SK-N-SH (cell line): ENCODE measurements around the gene ZNF140. TPM values are rescaled to one million over a fixed set of nuclear protein-coding genes. Genes with fewer than 3 reads are reported as not detected.

Experiments used
- CTCF ChIA-PET: fragments of 300-600, 350-600 bp; formaldehyde crosslinking; extraction: SDS; loops from one replicate; lab custom pipeline; 2021; lab: Yijun Ruan, JAX
- POLR2A ChIA-PET: fragments of 350-600 bp; sonication (Branson Sonifier 250); formaldehyde crosslinking; extraction: SDS; loops from one replicate; lab custom pipeline; 2020; ENCODE audit warnings: antibody characterized with exemption, inconsistent platforms; lab: Yijun Ruan, JAX
- DNase-seq: peaks from one replicate; pipeline ENCODE4 v3.0.0; 2012
- H2AFZ ChIP-seq: fragments of 200-600 bp; sonication (generic); 2 replicates; pipeline ENCODE4 v1.8.1; 2016; ENCODE audit warnings: antibody characterized with exemption, mild to moderate bottlenecking, low read depth
- H3F3A ChIP-seq: fragments of 200-600 bp; sonication (generic); replicated peaks from 2 replicates; pipeline ENCODE3; 2016; ENCODE audit warnings: antibody characterized with exemption, mild to moderate bottlenecking; ENCODE audit not compliant: insufficient read depth
- H3K27ac ChIP-seq, 2 experiments: fragments of 200-500 bp in 1 of 2; fragments of 200-600 bp in 1 of 2; sonication (Bioruptor generic) in 1 of 2; sonication (generic), shearing (Covaris generic) in 1 of 2; 2 replicates each; pipeline versions ENCODE4 v1.5.1 to v1.6.1; 2014 to 2016; ENCODE audit warnings: low read depth in 2 of 2, inconsistent platforms in 1 of 2, low read length in 1 of 2, mild to moderate bottlenecking in 1 of 2, mixed read lengths in 1 of 2
- H3K27me3 ChIP-seq: fragments of 200-600 bp; sonication (generic), shearing (Covaris generic); 2 replicates; pipeline ENCODE4 v1.6.1; 2016; ENCODE audit warnings: mixed run types; ENCODE audit not compliant: insufficient read depth
- H3K36me3 ChIP-seq, 2 experiments: fragments of 200-500 bp in 1 of 2; fragments of 200-600 bp in 1 of 2; sonication (Bioruptor generic) in 1 of 2; sonication (generic) in 1 of 2; replicated peaks in 1 of 2; 2 replicates each; pipeline versions ENCODE3 to v1.5.1; 2014 to 2016; ENCODE audit warnings: low read length in 1 of 2, mild to moderate bottlenecking in 1 of 2; ENCODE audit not compliant: insufficient read depth in 2 of 2, control insufficient read depth in 1 of 2
- H3K4me1 ChIP-seq, 2 experiments: fragments of 200-500 bp in 1 of 2; fragments of 200-600 bp in 1 of 2; sonication (Bioruptor generic) in 1 of 2; sonication (generic), shearing (Covaris generic) in 1 of 2; 2 replicates each; pipeline versions ENCODE4 v1.5.1 to v1.6.1; 2014 to 2016; ENCODE audit warnings: low read depth in 1 of 2, low read length in 1 of 2, mixed run types in 1 of 2; ENCODE audit not compliant: insufficient read depth in 2 of 2, control insufficient read depth in 1 of 2
- H3K4me2 ChIP-seq: fragments of 200-600 bp; sonication (generic), shearing (Covaris generic); 2 replicates; pipeline ENCODE4 v1.6.1; 2017; ENCODE audit warnings: mixed run types
- H3K4me3 ChIP-seq, 2 experiments: fragments of 200-500 bp in 1 of 2; fragments of 200-600 bp in 1 of 2; sonication (Bioruptor generic) in 1 of 2; sonication (generic), shearing (Covaris generic) in 1 of 2; 2 replicates each; pipeline versions ENCODE4 v1.5.1 to v1.8.1; 2014 to 2016; ENCODE audit warnings: low read depth in 2 of 2, inconsistent platforms in 1 of 2, low read length in 1 of 2, mild to moderate bottlenecking in 1 of 2, mixed read lengths in 1 of 2, moderate library complexity in 1 of 2
- H3K79me2 ChIP-seq: fragments of 200-600 bp; sonication (generic); 2 replicates; pipeline ENCODE4 v1.8.1; 2017; ENCODE audit warnings: mild to moderate bottlenecking; ENCODE audit not compliant: insufficient read depth
- H3K9ac ChIP-seq: fragments of 200-600 bp; sonication (generic); 2 replicates; pipeline ENCODE4 v1.6.1; 2017; ENCODE audit warnings: mixed run types
- H3K9me2 ChIP-seq: fragments of 200-600 bp; sonication (generic); 2 replicates; pipeline ENCODE4 v1.6.1; 2017; ENCODE audit warnings: mixed run types
- H3K9me3 ChIP-seq: fragments of 200-600 bp; sonication (generic); 2 replicates; pipeline ENCODE4 v1.6.1; 2017; ENCODE audit warnings: mixed run types, mild to moderate bottlenecking, moderate library complexity
- H4K20me1 ChIP-seq: fragments of 200-600 bp; sonication (generic); 2 replicates; pipeline ENCODE4 v1.6.1; 2017; ENCODE audit warnings: mild to moderate bottlenecking, mixed run types; ENCODE audit not compliant: insufficient read depth
- CHD2 ChIP-seq: fragments of 150-350 bp; IDR thresholded peaks from 2 replicates; pipeline ENCODE4 v1.6.1; 2018; ENCODE audit warnings: low read length; ENCODE audit not compliant: partially characterized antibody
- CTCF ChIP-seq: fragments of 200-600 bp; sonication (generic); IDR thresholded peaks from 2 replicates; pipeline ENCODE4 v1.6.1; 2017; ENCODE audit warnings: antibody characterized with exemption, mild to moderate bottlenecking, moderate library complexity
- ELF1 ChIP-seq: IDR thresholded peaks from 2 replicates; pipeline ENCODE4 v1.4.0; 2012
- FOXJ3 ChIP-seq: sonication (generic); formaldehyde crosslinking; IDR thresholded peaks from 2 replicates; pipeline ENCODE4 v1.5.1; 2020; ENCODE audit warnings: mild to moderate bottlenecking, missing genetic modification reagents
- GABPA ChIP-seq: IDR thresholded peaks from 2 replicates; pipeline ENCODE4 v1.4.0; 2012; ENCODE audit warnings: low read depth, mild to moderate bottlenecking
- MAX ChIP-seq: IDR thresholded peaks from 2 replicates; pipeline ENCODE4 v1.4.0; 2012; ENCODE audit warnings: low read depth
- NRF1 ChIP-seq: IDR thresholded peaks from 2 replicates; pipeline ENCODE4 v1.6.1; 2012; ENCODE audit warnings: low read depth, mild to moderate bottlenecking, low read length
- POLR2AphosphoS5 ChIP-seq: IDR thresholded peaks from 2 replicates; pipeline ENCODE4 v1.6.1; 2012; ENCODE audit warnings: low read depth, low read length
- RAD21 ChIP-seq: IDR thresholded peaks from 2 replicates; pipeline ENCODE4 v1.6.1; 2012; ENCODE audit warnings: mild to moderate bottlenecking, low read length
- REST ChIP-seq: IDR thresholded peaks from 2 replicates; pipeline ENCODE4 v1.6.1; 2012; ENCODE audit warnings: mild to moderate bottlenecking, low read depth, low read length, moderate library complexity
- TAF1 ChIP-seq: IDR thresholded peaks from 2 replicates; pipeline ENCODE4 v1.6.1; 2012; ENCODE audit warnings: low read depth, mild to moderate bottlenecking, low read length, moderate library complexity, borderline replicate concordance
- TCF12 ChIP-seq: IDR thresholded peaks from 2 replicates; pipeline ENCODE4 v1.4.0; 2012
- ZBTB33 ChIP-seq: IDR thresholded peaks from 2 replicates; pipeline ENCODE4 v1.4.0; 2012; ENCODE audit warnings: low read depth, borderline replicate concordance
- WGBS: methylation state at CpG from one replicate; pipeline ENCODE4 v1.1.6; 2017; ENCODE audit warnings: low lambda C conversion rate; 5-methylcytosine and 5-hydroxymethylcytosine counted together
- polyA plus RNA-seq, 3 experiments: library from polyadenylated mRNA; depleted of rRNA; stranded (reverse); fragments of >200 nt; gene quantifications; 2 replicates each; pipeline ENCODE4 v1.2.3, GENCODE V29; 2012
- TF ChIP-seq, protein P1 (sequence below): fragments of 150-350 bp; IDR thresholded peaks from 2 replicates; pipeline ENCODE4 v1.6.1; 2017; ENCODE audit warnings: antibody characterized with exemption, low read length, low read depth, borderline replicate concordance
- TF ChIP-seq, protein P2 (sequence below): IDR thresholded peaks from 2 replicates; pipeline ENCODE4 v1.4.0; 2012; ENCODE audit warnings: low read depth, borderline replicate concordance

ZNF140 gene
- polyA plus RNA-seq (2012; rRNA removed), result 5.1 and 7.9 TPM in 2 replicates
- 7.3 and 8.1 TPM in 2 replicates for polyA plus RNA-seq (2012; cell fraction: cytosol; rRNA removed)
- 9.1 and 15.5 TPM in 2 replicates for polyA plus RNA-seq (2012; cell fraction: nucleus; rRNA removed)

GRCh38 chr12:133080368-133081158 lies at the start of gene ZNF140:
Gene ZNF140 (plus strand): TSS chr12:133080923. CDS start chr12:133081321, 398 bp downstream.
- under 1% methylated on average over 39 of the region's 69 CpGs for WGBS
- H3K9me3 ChIP-seq, result peaks cover 35% of the 10 kb centered on the region

More at GRCh38 chr12:133080368-133081158, at the start of gene ZNF140:
- CTCF ChIA-PET, result no interaction called here
- POLR2A ChIA-PET, result interaction anchor here (0.8 to 2.1 kb wide), 6 partner anchors 22 to 125 kb away, joined by 3 to 18 read pairs (median 4); partner anchors contain the start of genes ZNF10, ZNF26, ZNF268 and ZNF605
- peak within 1 kb of the TSS; percentile 76 for H3K4me2 ChIP-seq
- H4K20me1 ChIP-seq, result no peaks in the 10 kb centered on the region
- H3K36me3 ChIP-seq, result peaks cover 37 to 42% of the 10 kb centered on the region in 2 experiments
- H3K27ac ChIP-seq, result peak within 1 kb of the TSS; percentile 96 to 98
- peaks cover 0 to 8% of the 10 kb centered on the region in 2 experiments; a peak in 1 of 4 replicates for H3K4me1 ChIP-seq
- peak within 1 kb of the TSS; percentile 74 to 92 for H3K4me3 ChIP-seq
- peak within 1 kb of the TSS; percentile 86 for H3K9ac ChIP-seq
- peaks cover 10% of the 10 kb centered on the region for H3F3A ChIP-seq
- TF ChIP-seq RAD21 (peak; percentile 15; the same call in 1 of the 2 replicates), REST (no peak), CTCF (peak; percentile 9; the same call in 1 of the 2 replicates), TAF1 (peak; percentile 33; the same call in 1 of the 2 replicates), GABPA (peak; percentile 49; the same call in 1 of the 2 replicates), NRF1 (peak; percentile 53; the same call in 1 of the 2 replicates), CHD2 (peak; percentile 35), FOXJ3 (no peak), ELF1 (peak; percentile 75; the same call in 1 of the 2 replicates), ZBTB33 (peak; percentile 91), TCF12 (0 out of 2 replicates have a peak, but pooled peaks have one; percentile 4), MAX (peak; percentile 7), POLR2AphosphoS5 (peak; percentile 58; the same call in 1 of the 2 replicates)
- TF ChIP-seq, protein P1, sequence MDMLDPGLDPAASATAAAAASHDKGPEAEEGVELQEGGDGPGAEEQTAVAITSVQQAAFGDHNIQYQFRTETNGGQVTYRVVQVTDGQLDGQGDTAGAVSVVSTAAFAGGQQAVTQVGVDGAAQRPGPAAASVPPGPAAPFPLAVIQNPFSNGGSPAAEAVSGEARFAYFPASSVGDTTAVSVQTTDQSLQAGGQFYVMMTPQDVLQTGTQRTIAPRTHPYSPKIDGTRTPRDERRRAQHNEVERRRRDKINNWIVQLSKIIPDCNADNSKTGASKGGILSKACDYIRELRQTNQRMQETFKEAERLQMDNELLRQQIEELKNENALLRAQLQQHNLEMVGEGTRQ, result no peak
- TF ChIP-seq, protein P2, sequence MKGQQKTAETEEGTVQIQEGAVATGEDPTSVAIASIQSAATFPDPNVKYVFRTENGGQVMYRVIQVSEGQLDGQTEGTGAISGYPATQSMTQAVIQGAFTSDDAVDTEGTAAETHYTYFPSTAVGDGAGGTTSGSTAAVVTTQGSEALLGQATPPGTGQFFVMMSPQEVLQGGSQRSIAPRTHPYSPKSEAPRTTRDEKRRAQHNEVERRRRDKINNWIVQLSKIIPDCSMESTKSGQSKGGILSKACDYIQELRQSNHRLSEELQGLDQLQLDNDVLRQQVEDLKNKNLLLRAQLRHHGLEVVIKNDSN, result 0 out of 2 replicates have a peak, but pooled peaks have one; percentile 22
- H3K79me2 ChIP-seq, result peaks cover 16% of the 10 kb centered on the region; the same call in 1 of the 2 replicates
- peak within 1 kb of the TSS; percentile 92 for H2AFZ ChIP-seq
- peak; percentile 87 for DNase-seq
- no peaks in the 10 kb centered on the region for H3K9me2 ChIP-seq
- H3K27me3 ChIP-seq, result no peaks in the 10 kb centered on the region
